ENCODE data around the gene SIX6. TPM values are rescaled to one million over a fixed set of nuclear protein-coding genes. Genes with fewer than 3 reads are reported as not detected.
"Not testable (repeated sequence)": the region's sequence is repeated elsewhere in the genome, so short reads cannot be mapped to it uniquely, and the experiment has no call there.

Gene SIX6
- total RNA-seq (ENCODE audit: low replicate concordance), result 1.4 and 1.7 TPM in 2 replicates

- Histone ChIP-seq H3K36me3 (no peaks in the 10 kb centered on the region), H3K9ac (no peak within 1 kb of the TSS), H3K79me2 (ENCODE audit: low read depth) (no peaks in the 10 kb centered on the region), H3K27me3 (peaks cover 100% of the 10 kb centered on the region), H4K20me1 (ENCODE audit: low read depth) (peaks cover 82% of the 10 kb centered on the region), H3K9me3 (ENCODE audit: low read depth) (no peaks in the 10 kb centered on the region), H3K4me3 (peak within 1 kb of the TSS; percentile 50), H2AFZ (replicated peaks) (peak within 1 kb of the TSS; percentile 14), H3K27ac (no peak within 1 kb of the TSS), H3F3A (ENCODE audit: low read depth) (peaks cover 52% of the 10 kb centered on the region), H3K4me1 (peaks cover 61% of the 10 kb centered on the region), H3K4me2 (peak within 1 kb of the TSS; percentile 95)
- DNase-seq (ENCODE audit: low spot score), result peak; percentile 95
- Mint-ChIP-seq H3K4me1 (peaks cover 30% of the 10 kb centered on the region), H3K27me3 (ENCODE audit: insufficient read depth, low read depth) (peaks cover 79% of the 10 kb centered on the region), H3K9me3 (peaks cover 2% of the 10 kb centered on the region), H3K4me3 (peak within 1 kb of the TSS; percentile 80), H3K27ac (no peak within 1 kb of the TSS), H3K36me3 (no peaks in the 10 kb centered on the region)
- TF ChIP-seq CTCF (IDR thresholded peaks at IDR 0.05), result peak; percentile 39
- no peak for TF ChIP-seq EZH2 (IDR thresholded peaks at IDR 0.05)
- TF ChIP-seq EZH2phosphoT487 (IDR thresholded peaks at IDR 0.05), result peak; percentile 86
These were observed at the start of gene SIX6 for GRCh38 chr14:60508707-60509437. SIX6 (plus strand) TSS chr14:60509146; CDS start chr14:60509399, 253 bp downstream.

GRCh38 chr14:60480248-60480647 lies 28.7 kb upstream of the SIX6 start:
- not testable (repeated sequence) for H3K4me3 Mint-ChIP-seq; H3K4me2 ChIP-seq; H3K27ac ChIP-seq; H3K27me3 Mint-ChIP-seq (ENCODE audit: insufficient read depth, low read depth); H2AFZ ChIP-seq (replicated peaks); DNase-seq (ENCODE audit: low spot score); H3K4me1 Mint-ChIP-seq; H3K9ac ChIP-seq; H4K20me1 ChIP-seq (ENCODE audit: low read depth); H3K4me3 ChIP-seq; H3K79me2 ChIP-seq (ENCODE audit: low read depth); H3K4me1 ChIP-seq; H3K36me3 Mint-ChIP-seq; H3K27ac Mint-ChIP-seq
- H3K9me3 ChIP-seq (ENCODE audit: low read depth), result peaks cover 12% of the 10 kb centered on the region
- peaks cover 19% of the 10 kb centered on the region for H3K27me3 ChIP-seq
- peaks cover 13% of the 10 kb centered on the region for H3K9me3 Mint-ChIP-seq
- peaks cover 10% of the 10 kb centered on the region for H3K36me3 ChIP-seq
- H3F3A ChIP-seq (ENCODE audit: low read depth), result peaks cover 13% of the 10 kb centered on the region

- H4K20me1 ChIP-seq (ENCODE audit: low read depth), result no peaks in the 10 kb centered on the region
- H3F3A ChIP-seq (ENCODE audit: low read depth), result peaks cover 15% of the 10 kb centered on the region
- peaks cover 7% of the 10 kb centered on the region for H3K36me3 ChIP-seq
- Mint-ChIP-seq H3K9me3 (peaks cover 12% of the 10 kb centered on the region), H3K4me1 (no peaks in the 10 kb centered on the region), H3K27me3 (ENCODE audit: insufficient read depth, low read depth) (peaks cover 8% of the 10 kb centered on the region), H3K36me3 (peaks cover 3% of the 10 kb centered on the region), H3K4me3 (no peak overlapping the region), H3K27ac (no peak overlapping the region)
- H3K4me3 ChIP-seq, result no peak overlapping the region
- DNase-seq (ENCODE audit: low spot score), result no peak
- no peak overlapping the region for H2AFZ ChIP-seq (replicated peaks)
- TF ChIP-seq EZH2 (IDR thresholded peaks at IDR 0.05) (no peak), CTCF (IDR thresholded peaks at IDR 0.05) (no peak), EZH2phosphoT487 (IDR thresholded peaks at IDR 0.05) (no peak)
- peaks cover 8% of the 10 kb centered on the region for H3K9me3 ChIP-seq (ENCODE audit: low read depth)
- no peaks in the 10 kb centered on the region for H3K79me2 ChIP-seq (ENCODE audit: low read depth)
- peaks cover 44% of the 10 kb centered on the region for H3K27me3 ChIP-seq
- peaks cover 6% of the 10 kb centered on the region for H3K4me1 ChIP-seq
- no peak overlapping the region for H3K4me2 ChIP-seq
- H3K9ac ChIP-seq, result no peak overlapping the region
- H3K27ac ChIP-seq, result no peak overlapping the region
These were observed 26.2 kb upstream of the SIX6 start for GRCh38 chr14:60482743-60483142.

GRCh38 chr14:60485057-60485597 lies 23.8 kb upstream of the SIX6 start:
- Histone ChIP-seq H3K27ac (no peak overlapping the region), H3K9ac (no peak overlapping the region)

More at GRCh38 chr14:60485057-60485597, 23.8 kb upstream of the SIX6 start:
- H3K36me3 ChIP-seq, result peaks cover 7% of the 10 kb centered on the region
- H3K27me3 ChIP-seq, result peaks cover 68% of the 10 kb centered on the region
- H3K9me3 Mint-ChIP-seq, result peaks cover 7% of the 10 kb centered on the region
- H3K9me3 ChIP-seq (ENCODE audit: low read depth), result peaks cover 7% of the 10 kb centered on the region
- H3K4me1 Mint-ChIP-seq, result no peaks in the 10 kb centered on the region
- peak overlapping the region; percentile 89 for H3K4me2 ChIP-seq
- H3K79me2 ChIP-seq (ENCODE audit: low read depth), result no peaks in the 10 kb centered on the region
- H4K20me1 ChIP-seq (ENCODE audit: low read depth), result no peaks in the 10 kb centered on the region
- H3K4me1 ChIP-seq, result peaks cover 6% of the 10 kb centered on the region
- H3K36me3 Mint-ChIP-seq, result no peaks in the 10 kb centered on the region
- H3K27me3 Mint-ChIP-seq (ENCODE audit: insufficient read depth, low read depth), result peaks cover 8% of the 10 kb centered on the region
- H3K4me3 Mint-ChIP-seq, result peak overlapping the region; percentile 80
- no peak overlapping the region for H3K27ac Mint-ChIP-seq
- H3F3A ChIP-seq (ENCODE audit: low read depth), result peaks cover 15% of the 10 kb centered on the region
- peak overlapping the region; percentile 47 for H3K4me3 ChIP-seq
- H2AFZ ChIP-seq (replicated peaks), result peak overlapping the region; percentile 74
- DNase-seq (ENCODE audit: low spot score), result peak; percentile 47
- no peak for TF ChIP-seq CTCF (IDR thresholded peaks at IDR 0.05)
- no peak for TF ChIP-seq EZH2phosphoT487 (IDR thresholded peaks at IDR 0.05)
- no peak for TF ChIP-seq EZH2 (IDR thresholded peaks at IDR 0.05)

Data from neural progenitor cell (in vitro differentiated cells).